ENCODE measurements around the gene ITLN1. TPM values are rescaled to one million over a fixed set of nuclear protein-coding genes. Genes with fewer than 3 reads are reported as not detected.
A peak's percentile ranks its signal among the peaks of the same experiment; 100 is the strongest.

The ITLN1 gene
- total and polyA plus RNA-seq, 4 donors, result 0.78 to 72.6 (median 30.2) TPM

GRCh38 chr1:160838888-160839287, 46.1 kb downstream of the ITLN1 start:
- Histone ChIP-seq H3K4me1 (ENCODE audit: control insufficient read depth in 1 of 2, insufficient read depth in 2 of 2, low read length in 2 of 2) (no peaks in the 10 kb centered on the region), H3K4me3 (ENCODE audit: low read length in 2 of 2) (no peak overlapping the region), H3K27ac (ENCODE audit: low read depth in 1 of 2, low read length in 2 of 2) (no peak overlapping the region), H3K27me3 (ENCODE audit: control insufficient read depth in 1 of 2, insufficient read depth in 2 of 2, low read length in 1 of 2) (no peaks in the 10 kb centered on the region), H3K36me3 (ENCODE audit: control insufficient read depth in 1 of 2, insufficient read depth in 2 of 2, low read length in 1 of 2) (no peaks in the 10 kb centered on the region), H3K9me3 (ENCODE audit: control insufficient read depth, low read length) (peaks cover 2% of the 10 kb centered on the region)
- DNase-seq (no peak), ATAC-seq (ENCODE audit: low FRiP score) (no peak)
- 91% methylated on average over 7 of the region's 7 CpGs for WGBS, 2 donors
- intact Hi-C loops (cut with DNase I), result no loop called here

- Histone ChIP-seq H3K4me1 (ENCODE audit: control insufficient read depth in 1 of 2, insufficient read depth in 2 of 2, low read length in 2 of 2) (no peaks in the 10 kb centered on the region), H3K9me3 (ENCODE audit: control insufficient read depth, low read length) (peaks cover 2% of the 10 kb centered on the region), H3K36me3 (ENCODE audit: control insufficient read depth in 1 of 2, insufficient read depth in 2 of 2, low read length in 1 of 2) (no peaks in the 10 kb centered on the region), H3K27me3 (ENCODE audit: control insufficient read depth in 1 of 2, insufficient read depth in 2 of 2, low read length in 1 of 2) (no peaks in the 10 kb centered on the region), H3K4me3 (ENCODE audit: low read length in 2 of 2) (no peak overlapping the region), H3K27ac (ENCODE audit: low read depth in 1 of 2, low read length in 2 of 2) (peak overlapping the region in 1 of 2 donors; percentile 8)
- ATAC-seq (ENCODE audit: low FRiP score) (no peak), DNase-seq (peak in 1 of 2 donors; percentile 69)
- WGBS, 2 donors, result 86 to 88% methylated on average over 9 of the region's 9 CpGs
- intact Hi-C loops (cut with DNase I), result no loop called here
Measured at GRCh38 chr1:160837558-160838205, 47.3 kb downstream of the ITLN1 start.

- ATAC-seq (ENCODE audit: low FRiP score), result no peak
- H3K27ac ChIP-seq (ENCODE audit: low read depth in 1 of 2, low read length in 2 of 2), result no peak overlapping the region
- intact Hi-C loops (cut with DNase I), result no loop called here
Measured at GRCh38 chr1:160836981-160837557, 47.9 kb downstream of the ITLN1 start.

GRCh38 chr1:160836561-160836960, 48.4 kb downstream of the ITLN1 start:
- Histone ChIP-seq H3K4me3 (ENCODE audit: low read length in 2 of 2) (no peak overlapping the region), H3K27me3 (ENCODE audit: control insufficient read depth in 1 of 2, insufficient read depth in 2 of 2, low read length in 1 of 2) (no peaks in the 10 kb centered on the region), H3K9me3 (ENCODE audit: control insufficient read depth, low read length) (no peaks in the 10 kb centered on the region), H3K36me3 (ENCODE audit: control insufficient read depth in 1 of 2, insufficient read depth in 2 of 2, low read length in 1 of 2) (no peaks in the 10 kb centered on the region), H3K4me1 (ENCODE audit: control insufficient read depth in 1 of 2, insufficient read depth in 2 of 2, low read length in 2 of 2) (no peaks in the 10 kb centered on the region), H3K27ac (ENCODE audit: low read depth in 1 of 2, low read length in 2 of 2) (no peak overlapping the region)
- ATAC-seq (ENCODE audit: low FRiP score) (no peak), DNase-seq (no peak)
- intact Hi-C loops (cut with DNase I), result no loop called here
- WGBS, 2 donors, result 63 to 69% methylated on average over 3 of the region's 3 CpGs

More at GRCh38 chr1:160836981-160837557, 47.9 kb downstream of the ITLN1 start:
- 28 to 44% methylated on average over 4 of the region's 4 CpGs for WGBS, 2 donors
- peaks cover 2% of the 10 kb centered on the region for H3K9me3 ChIP-seq (ENCODE audit: control insufficient read depth, low read length)
- no peaks in the 10 kb centered on the region for H3K36me3 ChIP-seq (ENCODE audit: control insufficient read depth in 1 of 2, insufficient read depth in 2 of 2, low read length in 1 of 2)
- H3K27me3 ChIP-seq (ENCODE audit: control insufficient read depth in 1 of 2, insufficient read depth in 2 of 2, low read length in 1 of 2), result no peaks in the 10 kb centered on the region
- DNase-seq, result no peak
- no peaks in the 10 kb centered on the region for H3K4me1 ChIP-seq (ENCODE audit: control insufficient read depth in 1 of 2, insufficient read depth in 2 of 2, low read length in 2 of 2)
- no peak overlapping the region for H3K4me3 ChIP-seq (ENCODE audit: low read length in 2 of 2)

- Histone ChIP-seq H3K9me3 (ENCODE audit: control insufficient read depth, low read length) (no peaks in the 10 kb centered on the region), H3K27ac (ENCODE audit: low read depth in 1 of 2, low read length in 2 of 2) (no peak overlapping the region), H3K27me3 (ENCODE audit: control insufficient read depth in 1 of 2, insufficient read depth in 2 of 2, low read length in 1 of 2) (no peaks in the 10 kb centered on the region), H3K4me3 (ENCODE audit: low read length in 2 of 2) (no peak overlapping the region), H3K36me3 (ENCODE audit: control insufficient read depth in 1 of 2, insufficient read depth in 2 of 2, low read length in 1 of 2) (no peaks in the 10 kb centered on the region), H3K4me1 (ENCODE audit: control insufficient read depth in 1 of 2, insufficient read depth in 2 of 2, low read length in 2 of 2) (no peaks in the 10 kb centered on the region)
- intact Hi-C loops (cut with DNase I), result no loop called here
- 89 to 90% methylated on average over 3 of the region's 3 CpGs for WGBS, 2 donors
- DNase-seq (no peak), ATAC-seq (ENCODE audit: low FRiP score) (no peak)
Measured at GRCh38 chr1:160835751-160836150, 49.2 kb downstream of the ITLN1 start.

GRCh38 chr1:160834945-160835565, 49.9 kb downstream of the ITLN1 start:
- H3K4me3 ChIP-seq (ENCODE audit: low read length in 2 of 2), result no peak overlapping the region
- no peaks in the 10 kb centered on the region for H3K36me3 ChIP-seq (ENCODE audit: control insufficient read depth in 1 of 2, insufficient read depth in 2 of 2, low read length in 1 of 2)
- no peaks in the 10 kb centered on the region for H3K9me3 ChIP-seq (ENCODE audit: control insufficient read depth, low read length)
- H3K4me1 ChIP-seq (ENCODE audit: control insufficient read depth in 1 of 2, insufficient read depth in 2 of 2, low read length in 2 of 2), result no peaks in the 10 kb centered on the region
- no peak for DNase-seq
- intact Hi-C loops (cut with DNase I), result no loop called here
- no peak overlapping the region for H3K27ac ChIP-seq (ENCODE audit: low read depth in 1 of 2, low read length in 2 of 2)
- no peaks in the 10 kb centered on the region for H3K27me3 ChIP-seq (ENCODE audit: control insufficient read depth in 1 of 2, insufficient read depth in 2 of 2, low read length in 1 of 2)
- 93 to 94% methylated on average over 3 of the region's 3 CpGs for WGBS, 2 donors
- ATAC-seq (ENCODE audit: low FRiP score), result no peak

GRCh38 chr1:160830321-160831153, 54.4 kb downstream of the ITLN1 start:
- no peaks in the 10 kb centered on the region for H3K9me3 ChIP-seq (ENCODE audit: control insufficient read depth, low read length)
- H3K4me3 ChIP-seq (ENCODE audit: low read length in 2 of 2), result no peak overlapping the region
- no peaks in the 10 kb centered on the region for H3K27me3 ChIP-seq (ENCODE audit: control insufficient read depth in 1 of 2, insufficient read depth in 2 of 2, low read length in 1 of 2)
- H3K4me1 ChIP-seq (ENCODE audit: control insufficient read depth in 1 of 2, insufficient read depth in 2 of 2, low read length in 2 of 2), result no peaks in the 10 kb centered on the region
- ATAC-seq (ENCODE audit: low FRiP score) (no peak), DNase-seq (peak in 1 of 2 donors; percentile 69)
- H3K27ac ChIP-seq (ENCODE audit: low read depth in 1 of 2, low read length in 2 of 2), result no peak overlapping the region
- intact Hi-C loops (cut with DNase I), result no loop called here
- 70 to 77% methylated on average over 8 of the region's 8 CpGs for WGBS, 2 donors
- no peaks in the 10 kb centered on the region for H3K36me3 ChIP-seq (ENCODE audit: control insufficient read depth in 1 of 2, insufficient read depth in 2 of 2, low read length in 1 of 2)

- WGBS, 2 donors, result 93 to 97% methylated on average over 1 of the region's 1 CpG
- no peaks in the 10 kb centered on the region for H3K27me3 ChIP-seq (ENCODE audit: control insufficient read depth in 1 of 2, insufficient read depth in 2 of 2, low read length in 1 of 2)
- ATAC-seq (ENCODE audit: low FRiP score) (no peak), DNase-seq (no peak)
- H3K36me3 ChIP-seq (ENCODE audit: control insufficient read depth in 1 of 2, insufficient read depth in 2 of 2, low read length in 1 of 2), result no peaks in the 10 kb centered on the region
- H3K9me3 ChIP-seq (ENCODE audit: control insufficient read depth, low read length), result no peaks in the 10 kb centered on the region
- H3K27ac ChIP-seq (ENCODE audit: low read depth in 1 of 2, low read length in 2 of 2), result no peak overlapping the region
- no peak overlapping the region for H3K4me3 ChIP-seq (ENCODE audit: low read length in 2 of 2)
- intact Hi-C loops (cut with DNase I), result no loop called here
- H3K4me1 ChIP-seq (ENCODE audit: control insufficient read depth in 1 of 2, insufficient read depth in 2 of 2, low read length in 2 of 2), result no peaks in the 10 kb centered on the region
Measured at GRCh38 chr1:160829766-160830165, 55.2 kb downstream of the ITLN1 start.

Measured in aorta (tissue), 5 donors.